SK-N-SH treated with all-trans-retinoic acid at 6 μM for 48 hours (cell line): ENCODE results near the gene SMC1B.

ENCODE experiments used
- ATAC-seq: fragments of 200-7000 bp; cut with Tn5 transposase; 3 replicates; pipeline ENCODE4 v1.9.1; 2020; ENCODE audit warnings: mild to moderate bottlenecking, moderate library complexity
- ARNTL ChIP-seq: fragments of 450-650 bp; formaldehyde crosslinking; IDR thresholded peaks from 2 replicates; pipeline ENCODE4 v1.5.0; 2020; ENCODE audit warnings: low read depth, mild to moderate bottlenecking, moderate library complexity, borderline replicate concordance
- BACH2 ChIP-seq: fragments of 250-450 bp; sonication (Bioruptor Pico); IDR thresholded peaks from 2 replicates; pipeline ENCODE4 v1.9.0; 2021; ENCODE audit warnings: mild to moderate bottlenecking, borderline replicate concordance
- CREB5 ChIP-seq: fragments of 250-450 bp; sonication (Bioruptor Pico); IDR thresholded peaks from 2 replicates; pipeline ENCODE4 v1.5.1; 2020; ENCODE audit warnings: low read depth, mild to moderate bottlenecking, moderate library complexity
- CSDC2 ChIP-seq: fragments of 250-450 bp; sonication (Bioruptor Pico); IDR thresholded peaks from 2 replicates; pipeline ENCODE4 v1.5.0; 2020; ENCODE audit warnings: mild to moderate bottlenecking, moderate library complexity
- CSRNP3 ChIP-seq: fragments of 250-450 bp; sonication (Bioruptor Pico); IDR thresholded peaks from 2 replicates; pipeline ENCODE4 v1.5.1; 2021; ENCODE audit warnings: mild to moderate bottlenecking, moderate library complexity
- GLIS3 ChIP-seq: fragments of 250-450 bp; sonication (Bioruptor Pico); IDR thresholded peaks from 2 replicates; pipeline ENCODE4 v1.5.0; 2020; ENCODE audit warnings: mild to moderate bottlenecking, moderate library complexity
- ISL1 ChIP-seq: fragments of 250-450 bp; sonication (Bioruptor Pico); IDR thresholded peaks from 2 replicates; pipeline ENCODE4 v2.1.2; 2022; ENCODE audit warnings: mild to moderate bottlenecking, moderate library complexity
- OSR1 ChIP-seq: fragments of 250-450 bp; sonication (Bioruptor Pico); IDR thresholded peaks from 2 replicates; pipeline ENCODE4 v1.8.0; 2022; ENCODE audit warnings: moderate library complexity, mild to moderate bottlenecking, inconsistent platforms
- PATZ1 ChIP-seq: fragments of 250-450 bp; sonication (Bioruptor Pico); IDR thresholded peaks from 2 replicates; pipeline ENCODE4 v1.8.0; 2020; ENCODE audit warnings: mild to moderate bottlenecking, moderate library complexity, borderline replicate concordance
- POU6F1 ChIP-seq: fragments of 250-450 bp; sonication (Bioruptor Pico); IDR thresholded peaks from 2 replicates; pipeline ENCODE4 v1.8.0; 2021; ENCODE audit warnings: low read depth, mild to moderate bottlenecking, moderate library complexity, borderline replicate concordance
- RARB ChIP-seq: fragments of 250-450 bp; sonication (Bioruptor Pico); IDR thresholded peaks from 2 replicates; pipeline ENCODE4 v1.8.0; 2021; ENCODE audit warnings: mild to moderate bottlenecking, moderate library complexity
- SNAI2 ChIP-seq: fragments of 250-450 bp; sonication (Bioruptor Pico); IDR thresholded peaks from 2 replicates; pipeline ENCODE4 v1.5.0; 2020; ENCODE audit warnings: mild to moderate bottlenecking, moderate library complexity
- TCF4 ChIP-seq: fragments of 250-450 bp; sonication (Bioruptor Pico); IDR thresholded peaks from 2 replicates; pipeline ENCODE4 v1.8.0; 2021; ENCODE audit warnings: mild to moderate bottlenecking, moderate library complexity, borderline replicate concordance
- TOX ChIP-seq: fragments of 250-450 bp; sonication (Bioruptor Pico); IDR thresholded peaks from 2 replicates; pipeline ENCODE4 v1.8.0; 2021; ENCODE audit warnings: mild to moderate bottlenecking, moderate library complexity, borderline replicate concordance
- TSHZ2 ChIP-seq: fragments of 250-450 bp; sonication (Bioruptor Pico); IDR thresholded peaks from 2 replicates; pipeline ENCODE4 v1.5.0; 2020; ENCODE audit warnings: mild to moderate bottlenecking, moderate library complexity
- ZC3H10 ChIP-seq: fragments of 250-450 bp; sonication (Bioruptor Pico); IDR thresholded peaks from 2 replicates; pipeline ENCODE4 v1.5.1; 2021; ENCODE audit warnings: mild to moderate bottlenecking, moderate library complexity
- ZFP3 ChIP-seq: fragments of 250-450 bp; sonication (Bioruptor Pico); IDR thresholded peaks from 2 replicates; pipeline ENCODE4 v1.5.0; 2020; ENCODE audit warnings: mild to moderate bottlenecking, moderate library complexity
- ZFP30 ChIP-seq: fragments of 450-650 bp; formaldehyde crosslinking; IDR thresholded peaks from 2 replicates; pipeline ENCODE4 v1.5.0; 2022; ENCODE audit warnings: mild to moderate bottlenecking, moderate library complexity
- ZNF565 ChIP-seq: fragments of 450-650 bp; formaldehyde crosslinking; conservative IDR thresholded peaks from 2 replicates; pipeline ENCODE4 v1.5.0; 2020; ENCODE audit warnings: low read depth, mild to moderate bottlenecking, moderate library complexity
- ZNF70 ChIP-seq: fragments of 450-650 bp; formaldehyde crosslinking; IDR thresholded peaks from 2 replicates; pipeline ENCODE4 v1.5.0; 2020; ENCODE audit warnings: mild to moderate bottlenecking, moderate library complexity
- ZNF8 ChIP-seq: fragments of 450-650 bp; formaldehyde crosslinking; IDR thresholded peaks from 2 replicates; pipeline ENCODE4 v1.5.0; 2020; ENCODE audit warnings: mild to moderate bottlenecking, moderate library complexity

Gene SMC1B

GRCh38 chr22:45423524-45423923, 10.1 kb upstream of the SMC1B start:
- no peak for TF ChIP-seq POU6F1 (CRISPR knock-in tag)
- no peak for TF ChIP-seq TOX (CRISPR knock-in tag)
- no peak for TF ChIP-seq CSDC2 (CRISPR knock-in tag)
- TF ChIP-seq ZNF70 (CRISPR knock-in tag) = no peak
- no peak for TF ChIP-seq ZFP30 (CRISPR knock-in tag)
- TF ChIP-seq PATZ1 (CRISPR knock-in tag) = no peak
- TF ChIP-seq ARNTL (CRISPR knock-in tag) = no peak
- TF ChIP-seq BACH2 (CRISPR knock-in tag) = no peak
- no peak for TF ChIP-seq CSRNP3 (CRISPR knock-in tag)
- no peak for TF ChIP-seq TCF4 (CRISPR knock-in tag)
- TF ChIP-seq CREB5 (CRISPR knock-in tag) = no peak
- no peak for TF ChIP-seq ZNF565 (CRISPR knock-in tag)
- TF ChIP-seq RARB (CRISPR knock-in tag) = no peak
- TF ChIP-seq TSHZ2 (CRISPR knock-in tag) = no peak
- TF ChIP-seq OSR1 (CRISPR knock-in tag) = no peak
- TF ChIP-seq ISL1 (CRISPR knock-in tag) = no peak
- TF ChIP-seq ZC3H10 = no peak
- no peak for TF ChIP-seq ZFP3 (CRISPR knock-in tag)
- no peak for TF ChIP-seq SNAI2 (CRISPR knock-in tag)
- no peak for TF ChIP-seq ZNF8 (CRISPR knock-in tag)
- ATAC-seq = no peak

- ATAC-seq = no peak
- TF ChIP-seq OSR1 (CRISPR knock-in tag) (no peak), CREB5 (CRISPR knock-in tag) (no peak), CSDC2 (CRISPR knock-in tag) (no peak), TSHZ2 (CRISPR knock-in tag) (no peak), ARNTL (CRISPR knock-in tag) (no peak), TCF4 (CRISPR knock-in tag) (no peak), ISL1 (CRISPR knock-in tag) (no peak), ZNF565 (CRISPR knock-in tag) (no peak), GLIS3 (CRISPR knock-in tag) (no peak), ZFP3 (CRISPR knock-in tag) (no peak), ZC3H10 (no peak), POU6F1 (CRISPR knock-in tag) (no peak), ZNF8 (CRISPR knock-in tag) (no peak)
Measured at GRCh38 chr22:45422237-45422983, 9.0 kb upstream of the SMC1B start.
